ENCODE results near the gene MLST8.

DNA sequence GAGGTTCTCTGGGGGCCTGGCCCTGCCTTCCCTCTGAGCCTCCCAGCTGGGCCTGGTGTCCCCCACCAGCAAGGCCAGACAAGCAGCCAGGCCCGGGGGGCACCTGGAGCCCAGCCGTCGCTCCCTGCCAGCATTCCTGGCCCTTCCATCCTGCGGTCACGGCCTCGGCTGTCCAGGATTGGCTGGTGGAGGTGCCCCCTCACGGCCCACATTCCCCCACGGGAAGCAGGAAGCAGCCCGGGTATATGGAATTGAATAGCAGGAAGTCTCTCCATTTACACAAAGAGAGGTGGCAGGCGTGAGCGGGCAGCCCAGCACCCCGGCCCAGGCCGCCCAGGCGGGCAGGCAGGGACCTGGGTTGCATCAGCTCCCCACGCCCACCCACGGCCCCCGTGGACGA, 35.2 kb upstream of the MLST8 start:
- TF ChIP-seq, protein P1, sequence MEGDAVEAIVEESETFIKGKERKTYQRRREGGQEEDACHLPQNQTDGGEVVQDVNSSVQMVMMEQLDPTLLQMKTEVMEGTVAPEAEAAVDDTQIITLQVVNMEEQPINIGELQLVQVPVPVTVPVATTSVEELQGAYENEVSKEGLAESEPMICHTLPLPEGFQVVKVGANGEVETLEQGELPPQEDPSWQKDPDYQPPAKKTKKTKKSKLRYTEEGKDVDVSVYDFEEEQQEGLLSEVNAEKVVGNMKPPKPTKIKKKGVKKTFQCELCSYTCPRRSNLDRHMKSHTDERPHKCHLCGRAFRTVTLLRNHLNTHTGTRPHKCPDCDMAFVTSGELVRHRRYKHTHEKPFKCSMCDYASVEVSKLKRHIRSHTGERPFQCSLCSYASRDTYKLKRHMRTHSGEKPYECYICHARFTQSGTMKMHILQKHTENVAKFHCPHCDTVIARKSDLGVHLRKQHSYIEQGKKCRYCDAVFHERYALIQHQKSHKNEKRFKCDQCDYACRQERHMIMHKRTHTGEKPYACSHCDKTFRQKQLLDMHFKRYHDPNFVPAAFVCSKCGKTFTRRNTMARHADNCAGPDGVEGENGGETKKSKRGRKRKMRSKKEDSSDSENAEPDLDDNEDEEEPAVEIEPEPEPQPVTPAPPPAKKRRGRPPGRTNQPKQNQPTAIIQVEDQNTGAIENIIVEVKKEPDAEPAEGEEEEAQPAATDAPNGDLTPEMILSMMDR (IDR thresholded peaks at IDR 0.05; ENCODE audit: low read depth, low read length): no peak
- TF ChIP-seq MYC (IDR thresholded peaks at IDR 0.05; ENCODE audit: low read depth, low read length) (no peak), POLR2A (IDR thresholded peaks at IDR 0.05; ENCODE audit: extremely low read depth, insufficient read length) (no peak)
- TF ChIP-seq, protein P2, sequence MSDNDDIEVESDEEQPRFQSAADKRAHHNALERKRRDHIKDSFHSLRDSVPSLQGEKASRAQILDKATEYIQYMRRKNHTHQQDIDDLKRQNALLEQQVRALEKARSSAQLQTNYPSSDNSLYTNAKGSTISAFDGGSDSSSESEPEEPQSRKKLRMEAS (IDR thresholded peaks at IDR 0.05; ENCODE audit: low read depth, low read length): no peak

All from NB4 (cell line).